ENCODE measurements around the gene SLC26A1.

DNA sequence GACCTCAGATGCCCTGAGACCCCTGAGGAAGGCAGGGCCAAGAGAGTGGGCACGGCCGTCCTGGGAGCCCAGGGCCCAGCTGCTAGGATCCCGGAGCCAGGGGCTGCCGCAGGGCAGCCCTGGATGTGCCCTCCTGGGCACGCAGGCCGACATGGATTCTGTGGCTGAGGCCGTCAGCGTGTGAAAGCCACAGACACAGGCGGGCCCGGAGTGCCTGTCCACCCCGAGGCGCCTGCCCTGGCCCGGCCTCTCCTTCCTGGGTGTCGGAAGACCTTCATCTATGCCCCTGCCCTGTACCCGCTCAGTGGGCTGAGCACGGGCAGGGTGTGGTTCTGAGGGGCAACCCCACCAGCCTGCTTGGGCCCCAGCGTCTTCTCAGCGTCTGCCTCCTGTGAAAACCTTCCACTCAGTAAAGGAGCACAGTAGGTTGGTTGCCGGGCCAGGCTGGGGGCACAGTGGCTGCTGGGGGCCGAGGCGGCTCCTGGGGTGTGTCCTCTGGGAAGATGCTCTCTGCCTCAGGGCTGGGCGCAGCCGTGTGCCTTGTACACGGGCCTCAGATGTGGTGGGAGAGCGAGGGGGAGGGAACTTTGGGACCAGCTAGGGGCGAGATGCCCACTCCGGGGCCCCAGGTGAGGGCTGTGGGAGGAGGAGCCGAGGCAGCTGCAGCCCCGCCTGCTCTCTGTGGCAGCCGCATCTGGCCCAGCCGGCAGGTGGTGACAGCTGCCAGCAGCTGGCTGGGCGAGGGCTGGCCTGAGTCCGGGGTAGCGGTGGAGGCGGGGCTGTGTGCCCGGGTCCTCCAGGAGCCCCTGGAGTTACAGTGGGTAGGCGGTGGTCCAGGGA is 39.0 kb upstream of the SLC26A1 start:
- TF ChIP-seq, protein P1, sequence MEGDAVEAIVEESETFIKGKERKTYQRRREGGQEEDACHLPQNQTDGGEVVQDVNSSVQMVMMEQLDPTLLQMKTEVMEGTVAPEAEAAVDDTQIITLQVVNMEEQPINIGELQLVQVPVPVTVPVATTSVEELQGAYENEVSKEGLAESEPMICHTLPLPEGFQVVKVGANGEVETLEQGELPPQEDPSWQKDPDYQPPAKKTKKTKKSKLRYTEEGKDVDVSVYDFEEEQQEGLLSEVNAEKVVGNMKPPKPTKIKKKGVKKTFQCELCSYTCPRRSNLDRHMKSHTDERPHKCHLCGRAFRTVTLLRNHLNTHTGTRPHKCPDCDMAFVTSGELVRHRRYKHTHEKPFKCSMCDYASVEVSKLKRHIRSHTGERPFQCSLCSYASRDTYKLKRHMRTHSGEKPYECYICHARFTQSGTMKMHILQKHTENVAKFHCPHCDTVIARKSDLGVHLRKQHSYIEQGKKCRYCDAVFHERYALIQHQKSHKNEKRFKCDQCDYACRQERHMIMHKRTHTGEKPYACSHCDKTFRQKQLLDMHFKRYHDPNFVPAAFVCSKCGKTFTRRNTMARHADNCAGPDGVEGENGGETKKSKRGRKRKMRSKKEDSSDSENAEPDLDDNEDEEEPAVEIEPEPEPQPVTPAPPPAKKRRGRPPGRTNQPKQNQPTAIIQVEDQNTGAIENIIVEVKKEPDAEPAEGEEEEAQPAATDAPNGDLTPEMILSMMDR (IDR thresholded peaks at IDR 0.05; ENCODE audit: low read length), result no peak
- TF ChIP-seq EZH2 (IDR thresholded peaks at IDR 0.05; ENCODE audit: borderline replicate concordance, low read length), result no peak
